Testis (tissue), 2 donors: ENCODE results near the gene KLK8.
"Not testable (repeated sequence)": the region's sequence is repeated elsewhere in the genome, so short reads cannot be mapped to it uniquely, and the experiment has no call there.

ENCODE experiments used
- POLR2A ChIP-seq: fragments of 450-650 bp; IDR thresholded peaks from one replicate; pipeline ENCODE4 v1.6.1; 2017; ENCODE audit warnings: antibody characterized with exemption, mild to moderate bottlenecking, moderate library complexity
- TF ChIP-seq, protein P1 (sequence below), 3 experiments: fragments of 450-650 bp in 2 of 3; fragments of 200-600 bp in 1 of 3; sonication (generic) in 1 of 3; IDR thresholded peaks; one replicate each; pipeline ENCODE4 v1.5.1; 2016 to 2019; ENCODE audit warnings: antibody characterized with exemption in 3 of 3, mild to moderate bottlenecking in 2 of 3, moderate library complexity in 1 of 3

DNA sequence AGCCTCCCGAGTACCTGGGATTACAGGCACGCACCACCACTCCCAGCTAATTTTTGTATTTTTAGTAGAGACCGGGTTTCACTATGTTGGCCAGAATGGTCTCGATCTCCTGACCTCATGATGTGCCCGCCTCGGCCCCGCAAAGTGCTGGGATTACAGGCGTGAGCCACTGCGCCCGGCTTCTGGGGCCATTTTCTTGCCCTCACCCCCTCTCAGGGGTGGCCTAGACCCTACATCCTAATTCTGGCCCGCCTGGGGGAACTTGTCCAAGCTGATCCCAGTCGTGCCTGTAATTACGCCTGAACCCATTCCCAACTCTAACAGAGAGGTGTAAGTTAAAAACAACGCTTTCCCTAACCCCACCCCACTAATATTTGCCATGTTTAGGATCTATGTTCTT, 17.0 kb downstream of the KLK8 start:
- TF ChIP-seq, protein P1, sequence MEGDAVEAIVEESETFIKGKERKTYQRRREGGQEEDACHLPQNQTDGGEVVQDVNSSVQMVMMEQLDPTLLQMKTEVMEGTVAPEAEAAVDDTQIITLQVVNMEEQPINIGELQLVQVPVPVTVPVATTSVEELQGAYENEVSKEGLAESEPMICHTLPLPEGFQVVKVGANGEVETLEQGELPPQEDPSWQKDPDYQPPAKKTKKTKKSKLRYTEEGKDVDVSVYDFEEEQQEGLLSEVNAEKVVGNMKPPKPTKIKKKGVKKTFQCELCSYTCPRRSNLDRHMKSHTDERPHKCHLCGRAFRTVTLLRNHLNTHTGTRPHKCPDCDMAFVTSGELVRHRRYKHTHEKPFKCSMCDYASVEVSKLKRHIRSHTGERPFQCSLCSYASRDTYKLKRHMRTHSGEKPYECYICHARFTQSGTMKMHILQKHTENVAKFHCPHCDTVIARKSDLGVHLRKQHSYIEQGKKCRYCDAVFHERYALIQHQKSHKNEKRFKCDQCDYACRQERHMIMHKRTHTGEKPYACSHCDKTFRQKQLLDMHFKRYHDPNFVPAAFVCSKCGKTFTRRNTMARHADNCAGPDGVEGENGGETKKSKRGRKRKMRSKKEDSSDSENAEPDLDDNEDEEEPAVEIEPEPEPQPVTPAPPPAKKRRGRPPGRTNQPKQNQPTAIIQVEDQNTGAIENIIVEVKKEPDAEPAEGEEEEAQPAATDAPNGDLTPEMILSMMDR (IDR thresholded peaks at IDR 0.05) = not testable (repeated sequence)
- TF ChIP-seq POLR2A = not testable (repeated sequence)
